Fibroblast of peridontal ligament (primary cell): ENCODE measurements around the gene PSME4.
A peak's percentile ranks its signal among the peaks of the same experiment; 100 is the strongest.

Experiments
- DNase-seq: peaks from one replicate; pipeline ENCODE4 v3.0.0-alpha.2; 2010; ENCODE audit errors: extremely low read depth

PSME4 gene

GRCh38 chr2:53970724-53971602 lies at the start of gene PSME4:
TSS of gene PSME4 (minus strand) at chr2:53970993. CDS start at chr2:53970784, 209 bp downstream.
- DNase-seq = peak; percentile 71

GRCh38 chr2:54015798-54016699 lies 45.3 kb upstream of the PSME4 start:
- peak; percentile 86 for DNase-seq

GRCh38 chr2:54013996-54014395 lies 43.2 kb upstream of the PSME4 start:
- DNase-seq = no peak

GRCh38 chr2:54012538-54013141 lies 41.8 kb upstream of the PSME4 start:
- no peak for DNase-seq

- no peak for DNase-seq
These were observed 38.8 kb upstream of the PSME4 start for GRCh38 chr2:54009549-54009948.

- no peak for DNase-seq
These were observed 37.6 kb upstream of the PSME4 start for GRCh38 chr2:54008439-54008838.

GRCh38 chr2:54000524-54000923 lies 29.7 kb upstream of the PSME4 start:
- peak; percentile 20 for DNase-seq

- DNase-seq = no peak
These were observed 29.3 kb upstream of the PSME4 start for GRCh38 chr2:54000122-54000521.

GRCh38 chr2:53998834-53999233 lies 28.0 kb upstream of the PSME4 start:
- DNase-seq = no peak

GRCh38 chr2:53994818-53995808 lies 24.3 kb upstream of the PSME4 start:
- no peak for DNase-seq

- DNase-seq = no peak
These were observed 21.2 kb upstream of the PSME4 start for GRCh38 chr2:53991948-53992347.

- no peak for DNase-seq
These were observed 18.5 kb upstream of the PSME4 start for GRCh38 chr2:53989210-53989862.

GRCh38 chr2:53987336-53987921 lies 16.6 kb upstream of the PSME4 start:
- DNase-seq = peak; percentile 67

GRCh38 chr2:53985646-53986045 lies 14.9 kb upstream of the PSME4 start:
- DNase-seq = no peak

- DNase-seq = peak; percentile 34
These were observed 647 bp downstream of the PSME4 start for GRCh38 chr2:53969968-53970723.

GRCh38 chr2:53969285-53969967 lies 1.4 kb downstream of the PSME4 start:
- DNase-seq = peak; percentile 84

- no peak for DNase-seq
These were observed 5.7 kb downstream of the PSME4 start for GRCh38 chr2:53964987-53965687.
